GM23338 (cell line): Measurements from ENCODE around the gene TBX2. TPM values are rescaled to one million over a fixed set of nuclear protein-coding genes. Genes with fewer than 3 reads are reported as not detected.

Source experiments
- ATAC-seq: fragments of 200-7000 bp; cut with Tn5 transposase; 3 replicates; pipeline ENCODE4 v1.9.1; 2020
- DNase-seq: peaks from one replicate; pipeline ENCODE4 v3.0.0-alpha.2; 2015; ENCODE audit warnings: low spot score
- H2AFZ ChIP-seq: fragments of 200-600 bp; sonication (generic); 2 replicates; pipeline ENCODE4 v1.8.0; 2016; ENCODE audit warnings: antibody characterized with exemption, mild to moderate bottlenecking, moderate library complexity
- H3F3A ChIP-seq: fragments of 200-600 bp; sonication (generic); replicated peaks from 2 replicates; pipeline ENCODE4 v1.8.0; 2017; ENCODE audit warnings: antibody characterized with exemption, mixed run types, low read depth
- H3K27ac ChIP-seq: fragments of 200-600 bp; sonication (generic); 2 replicates; pipeline ENCODE4 v1.6.1; 2016; ENCODE audit warnings: low read depth
- H3K27me3 ChIP-seq: fragments of 200-600 bp; sonication (generic); 2 replicates; pipeline ENCODE4 v1.8.0; 2016; ENCODE audit warnings: mild to moderate bottlenecking, mixed run types, moderate library complexity; ENCODE audit not compliant: insufficient read depth
- H3K36me3 ChIP-seq: fragments of 200-600 bp; sonication (generic); 2 replicates; pipeline ENCODE4 v1.8.0; 2016; ENCODE audit warnings: mild to moderate bottlenecking; ENCODE audit not compliant: insufficient read depth
- H3K4me1 ChIP-seq: fragments of 200-600 bp; sonication (generic); 2 replicates; pipeline ENCODE4 v1.8.0; 2016; ENCODE audit warnings: mild to moderate bottlenecking, moderate library complexity; ENCODE audit not compliant: insufficient read depth
- H3K4me2 ChIP-seq: fragments of 200-600 bp; sonication (generic); 2 replicates; pipeline ENCODE4 v1.7.1; 2017; ENCODE audit warnings: mixed run types
- H3K4me3 ChIP-seq: fragments of 200-600 bp; sonication (generic); 2 replicates; pipeline ENCODE4 v1.6.1; 2016; ENCODE audit warnings: mixed run types
- H3K79me2 ChIP-seq: fragments of 200-600 bp; sonication (generic); replicated peaks from 2 replicates; pipeline ENCODE4 v1.8.0; 2017; ENCODE audit warnings: mild to moderate bottlenecking; ENCODE audit not compliant: insufficient read depth
- H3K9me2 ChIP-seq: fragments of 200-600 bp; sonication (generic); 2 replicates; pipeline ENCODE4 v1.8.0; 2017; ENCODE audit not compliant: insufficient read depth
- H4K20me1 ChIP-seq: fragments of 200-600 bp; sonication (generic); replicated peaks from 2 replicates; pipeline ENCODE4 v1.8.0; 2017; ENCODE audit warnings: mild to moderate bottlenecking; ENCODE audit not compliant: insufficient read depth
- H3K27ac Mint-ChIP-seq: 2 replicates; pipeline ENCODE4 v1.8.0; 2020; ENCODE audit warnings: inconsistent platforms, mild to moderate bottlenecking, moderate library complexity, mixed read lengths
- H3K27me3 Mint-ChIP-seq: 3 replicates; pipeline ENCODE4 v1.8.0; 2022; ENCODE audit warnings: low read depth, mild to moderate bottlenecking, moderate library complexity, mixed read lengths, inconsistent platforms; ENCODE audit not compliant: insufficient read depth, poor library complexity
- H3K36me3 Mint-ChIP-seq: 3 replicates; pipeline ENCODE4 v1.8.0; 2021; ENCODE audit warnings: low read depth, mild to moderate bottlenecking, inconsistent platforms, moderate library complexity, mixed read lengths
- H3K4me1 Mint-ChIP-seq: 3 replicates; pipeline ENCODE4 v1.8.0; 2020; ENCODE audit warnings: mild to moderate bottlenecking, inconsistent platforms, mixed read lengths
- H3K4me3 Mint-ChIP-seq: 3 replicates; pipeline ENCODE4 v1.8.0; 2021; ENCODE audit warnings: moderate library complexity, mild to moderate bottlenecking, inconsistent platforms, mixed read lengths
- H3K9me3 Mint-ChIP-seq: 3 replicates; pipeline ENCODE4 v1.8.0; 2020; ENCODE audit warnings: moderate library complexity, mild to moderate bottlenecking, inconsistent platforms, mixed read lengths
- CREB1 ChIP-seq: fragments of 250-450 bp; sonication (Bioruptor Pico); IDR thresholded peaks from 2 replicates; pipeline ENCODE4 v1.5.0; 2020; ENCODE audit warnings: low read depth, mild to moderate bottlenecking, moderate library complexity
- CTCF ChIP-seq, 2 experiments: fragments of 200-600 bp in 1 of 2; sonication (generic) in 1 of 2; conservative IDR thresholded peaks; 2 replicates each; pipeline versions ENCODE4 v1.5.1 to v1.6.1; 2016 to 2017; ENCODE audit warnings: antibody characterized with exemption in 2 of 2, low read depth in 2 of 2, mild to moderate bottlenecking in 2 of 2, moderate library complexity in 1 of 2
- ETS1 ChIP-seq: IDR thresholded peaks from 2 replicates; pipeline ENCODE4 v1.6.1; 2016; ENCODE audit warnings: antibody characterized with exemption
- EZH2 ChIP-seq: fragments of 200-600 bp; sonication (generic); IDR thresholded peaks from one replicate; pipeline ENCODE4 v1.8.0; 2017; ENCODE audit warnings: antibody characterized with exemption, mild to moderate bottlenecking, low read depth; ENCODE audit not compliant: unreplicated experiment
- EZH2phosphoT487 ChIP-seq: fragments of 200-600 bp; sonication (generic); IDR thresholded peaks from one replicate; pipeline ENCODE4 v1.8.1; 2018; ENCODE audit warnings: antibody characterized with exemption; ENCODE audit not compliant: unreplicated experiment
- JUNB ChIP-seq: IDR thresholded peaks from one replicate; pipeline ENCODE4 v1.6.1; 2016; ENCODE audit warnings: antibody characterized with exemption; ENCODE audit not compliant: unreplicated experiment
- POLR2AphosphoS5 ChIP-seq: IDR thresholded peaks from 2 replicates; pipeline ENCODE4 v1.6.1; 2016; ENCODE audit warnings: antibody characterized with exemption, low read depth
- ZNF114 ChIP-seq: fragments of 250-450 bp; sonication (Bioruptor Pico); IDR thresholded peaks from 2 replicates; pipeline ENCODE4 v1.5.0; 2020; ENCODE audit warnings: mild to moderate bottlenecking, moderate library complexity
- ZNF331 ChIP-seq: fragments of 250-450 bp; sonication (Bioruptor Pico); IDR thresholded peaks from 2 replicates; pipeline ENCODE4 v1.5.0; 2020; ENCODE audit warnings: low read depth, mild to moderate bottlenecking, moderate library complexity
- ZNF462 ChIP-seq: fragments of 250-450 bp; sonication (Bioruptor Pico); IDR thresholded peaks from 2 replicates; pipeline ENCODE4 v1.5.0; 2020; ENCODE audit warnings: mild to moderate bottlenecking, moderate library complexity
- polyA plus RNA-seq: library from polyadenylated mRNA; unstranded; fragments of >200 nt; fragmentation: Nextera tagmentation; extraction: Ambion mirVana; gene quantifications from 2 replicates; pipeline ENCODE4 v1.2.1, GENCODE V29; 2016
- total RNA-seq: library from RNA; depleted of rRNA; stranded (reverse); fragments of >200 nt; shearing (Covaris generic); gene quantifications from 2 replicates; pipeline ENCODE4 v1.2.3, GENCODE V29; 2014

Gene TBX2
- total and polyA plus RNA-seq, 2 experiments from 2014 or later: not detected

- no peak for TF ChIP-seq ZNF462 (CRISPR knock-in tag)
- no peak for TF ChIP-seq ZNF331
- no peak for TF ChIP-seq JUNB
- no peak for TF ChIP-seq EZH2phosphoT487
- TF ChIP-seq CREB1: no peak
- TF ChIP-seq POLR2AphosphoS5: no peak
- TF ChIP-seq ETS1: no peak
- TF ChIP-seq EZH2: no peak
- no peak for TF ChIP-seq ZNF114 (CRISPR knock-in tag)
Observed at GRCh38 chr17:61385577-61386236, 13.9 kb upstream of the TBX2 start (continued).

- Histone ChIP-seq H3K27me3 (no peaks in the 10 kb centered on the region), H2AFZ (no peak overlapping the region), H3K79me2 (no peaks in the 10 kb centered on the region), H4K20me1 (no peaks in the 10 kb centered on the region), H3K4me3 (no peak overlapping the region), H3K36me3 (no peaks in the 10 kb centered on the region), H3K4me2 (no peak overlapping the region), H3K4me1 (no peaks in the 10 kb centered on the region), H3K9me2 (no peaks in the 10 kb centered on the region), H3F3A (no peaks in the 10 kb centered on the region), H3K27ac (no peak overlapping the region)
- ATAC-seq (no peak), DNase-seq (no peak)
- no peak overlapping the region for H3K4me3 Mint-ChIP-seq
- peaks cover 9% of the 10 kb centered on the region for H3K4me1 Mint-ChIP-seq
- H3K27ac Mint-ChIP-seq: no peak overlapping the region
- no peaks in the 10 kb centered on the region; the same call in 2 of the 3 replicates for H3K9me3 Mint-ChIP-seq
- H3K27me3 Mint-ChIP-seq: peaks cover 13% of the 10 kb centered on the region
- no peaks in the 10 kb centered on the region for H3K36me3 Mint-ChIP-seq
- no peak for TF ChIP-seq CTCF (conservative IDR thresholded peaks at IDR 0.05; ENCODE audit: low read depth in 2 of 2)
- TF ChIP-seq POLR2AphosphoS5: no peak
- TF ChIP-seq ZNF331: no peak
- TF ChIP-seq EZH2: no peak
Observed at GRCh38 chr17:61386251-61386650, 13.4 kb upstream of the TBX2 start.
